HUDEP-2 (cell line): Measurements from ENCODE around the gene UNC5A.

Experiments used
- DNase-seq, 76 experiments: peaks; one replicate each; lab custom pipeline; 2025; ENCODE audit not compliant: unreplicated experiment in 76 of 76; lab: John Stamatoyannopoulos, UW

The UNC5A gene

GRCh38 chr5:176818391-176819098 lies 8.2 kb downstream of the UNC5A start:
- DNase-seq: no peak

GRCh38 chr5:176819476-176819875 lies 9.1 kb downstream of the UNC5A start:
- DNase-seq: no peak

- DNase-seq: no peak
These were observed 10.6 kb downstream of the UNC5A start for GRCh38 chr5:176820937-176821336.

- no peak for DNase-seq
These were observed 11.1 kb downstream of the UNC5A start for GRCh38 chr5:176821441-176821840.

GRCh38 chr5:176822041-176822792 lies 11.9 kb downstream of the UNC5A start:
- DNase-seq: no peak

GRCh38 chr5:176822793-176823481 lies 12.6 kb downstream of the UNC5A start:
- no peak for DNase-seq

GRCh38 chr5:176823869-176824412 lies 13.6 kb downstream of the UNC5A start:
- no peak for DNase-seq

- no peak for DNase-seq
These were observed 14.2 kb downstream of the UNC5A start for GRCh38 chr5:176824604-176825003.

- DNase-seq: no peak
These were observed 14.9 kb downstream of the UNC5A start for GRCh38 chr5:176825234-176825633.

GRCh38 chr5:176825957-176826356 lies 15.6 kb downstream of the UNC5A start:
- no peak for DNase-seq

- DNase-seq: no peak
These were observed 17.5 kb downstream of the UNC5A start for GRCh38 chr5:176827736-176828414.

GRCh38 chr5:176829320-176829719 lies 19.0 kb downstream of the UNC5A start:
- DNase-seq: no peak

GRCh38 chr5:176830422-176830994 lies 20.1 kb downstream of the UNC5A start:
- no peak for DNase-seq

GRCh38 chr5:176830995-176831423 lies 20.6 kb downstream of the UNC5A start:
- DNase-seq: no peak

- no peak for DNase-seq
These were observed 21.1 kb downstream of the UNC5A start for GRCh38 chr5:176831425-176831824.

- DNase-seq: no peak
These were observed 21.8 kb downstream of the UNC5A start for GRCh38 chr5:176832162-176832561.

GRCh38 chr5:176833286-176833685 lies 22.9 kb downstream of the UNC5A start:
- no peak for DNase-seq

GRCh38 chr5:176835918-176836317 lies 25.6 kb downstream of the UNC5A start:
- DNase-seq: no peak

- no peak for DNase-seq
These were observed 26.7 kb downstream of the UNC5A start for GRCh38 chr5:176836811-176837706.
